Ecto neural progenitor cell (in vitro differentiated cells): Measurements from ENCODE around the gene TRIM47.

Source experiments
- DNase-seq: peaks from one replicate; pipeline ENCODE4 v3.0.0-alpha.2; 2018; ENCODE audit warnings: low spot score

The TRIM47 gene, protein sequence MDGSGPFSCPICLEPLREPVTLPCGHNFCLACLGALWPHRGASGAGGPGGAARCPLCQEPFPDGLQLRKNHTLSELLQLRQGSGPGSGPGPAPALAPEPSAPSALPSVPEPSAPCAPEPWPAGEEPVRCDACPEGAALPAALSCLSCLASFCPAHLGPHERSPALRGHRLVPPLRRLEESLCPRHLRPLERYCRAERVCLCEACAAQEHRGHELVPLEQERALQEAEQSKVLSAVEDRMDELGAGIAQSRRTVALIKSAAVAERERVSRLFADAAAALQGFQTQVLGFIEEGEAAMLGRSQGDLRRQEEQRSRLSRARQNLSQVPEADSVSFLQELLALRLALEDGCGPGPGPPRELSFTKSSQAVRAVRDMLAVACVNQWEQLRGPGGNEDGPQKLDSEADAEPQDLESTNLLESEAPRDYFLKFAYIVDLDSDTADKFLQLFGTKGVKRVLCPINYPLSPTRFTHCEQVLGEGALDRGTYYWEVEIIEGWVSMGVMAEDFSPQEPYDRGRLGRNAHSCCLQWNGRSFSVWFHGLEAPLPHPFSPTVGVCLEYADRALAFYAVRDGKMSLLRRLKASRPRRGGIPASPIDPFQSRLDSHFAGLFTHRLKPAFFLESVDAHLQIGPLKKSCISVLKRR

DNA sequence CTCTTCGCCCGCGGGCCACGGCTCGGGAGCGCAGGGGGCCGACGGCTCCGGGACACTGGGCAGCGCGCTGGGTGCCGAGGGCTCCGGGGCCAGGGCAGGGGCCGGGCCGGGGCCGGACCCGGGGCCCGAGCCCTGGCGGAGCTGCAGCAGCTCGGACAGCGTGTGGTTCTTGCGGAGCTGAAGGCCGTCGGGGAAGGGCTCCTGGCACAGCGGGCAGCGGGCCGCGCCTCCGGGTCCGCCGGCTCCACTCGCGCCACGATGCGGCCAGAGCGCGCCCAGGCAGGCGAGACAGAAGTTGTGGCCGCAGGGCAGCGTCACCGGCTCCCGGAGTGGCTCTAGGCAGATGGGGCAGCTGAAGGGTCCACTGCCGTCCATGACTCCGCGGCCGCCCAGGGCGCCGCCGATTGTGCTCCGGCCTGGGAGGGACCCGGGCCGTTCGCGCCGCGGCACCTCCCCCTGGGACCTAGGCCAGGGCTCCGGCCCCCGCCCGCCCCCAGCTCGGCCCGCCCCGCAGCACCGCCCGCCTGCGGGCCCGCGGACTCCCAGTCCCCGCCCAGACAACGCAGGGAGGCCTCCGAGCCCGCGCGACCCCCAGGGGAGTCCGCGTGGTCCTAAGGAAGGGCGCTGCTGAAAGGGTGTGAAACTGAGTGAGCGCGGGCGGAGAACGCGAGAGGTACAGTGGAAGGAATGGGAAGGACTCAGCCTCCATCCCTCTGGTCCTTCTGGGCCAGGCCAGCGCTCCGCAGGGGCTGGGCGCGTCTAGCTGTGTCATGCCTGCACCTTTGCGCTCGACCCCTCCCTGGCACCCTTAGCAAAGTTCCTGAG is at the start of gene TRIM47:
TRIM47 (minus strand) TSS at position 408 of the 825 bp plus-strand sequence; CDS start at position 375, 33 bp downstream.
- DNase-seq: no peak

DNA sequence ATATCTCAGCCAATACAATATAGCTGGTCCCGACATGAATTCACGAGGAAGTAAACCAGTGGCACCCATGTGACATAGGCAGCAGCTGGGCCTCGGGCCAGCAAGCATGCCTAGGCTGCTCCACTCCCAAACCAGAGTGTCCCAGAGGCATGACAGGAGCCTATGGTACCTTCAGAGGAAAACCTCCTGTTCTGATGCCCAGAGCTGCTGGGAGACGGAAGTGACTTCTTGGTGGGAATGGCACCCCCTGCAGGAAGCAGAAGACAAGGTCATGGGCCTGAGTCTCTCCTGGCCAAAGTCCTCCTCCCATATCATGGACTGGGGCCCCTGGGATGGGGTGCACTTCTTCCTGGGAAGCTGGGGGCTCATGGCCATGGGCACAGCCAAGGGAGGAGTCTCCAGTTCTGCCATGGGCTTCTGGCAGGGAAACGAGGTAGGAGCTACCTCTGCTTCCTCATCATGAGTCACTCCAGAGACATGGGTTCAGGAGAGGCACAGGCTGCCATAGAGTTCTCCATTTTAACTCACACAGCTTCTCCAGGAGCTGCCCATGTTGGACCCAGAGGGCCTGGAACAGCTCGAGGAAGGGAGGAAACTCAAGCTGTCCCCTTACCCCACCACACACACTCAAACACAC is 49.0 kb upstream of the TRIM47 start:
- no peak for DNase-seq

DNA sequence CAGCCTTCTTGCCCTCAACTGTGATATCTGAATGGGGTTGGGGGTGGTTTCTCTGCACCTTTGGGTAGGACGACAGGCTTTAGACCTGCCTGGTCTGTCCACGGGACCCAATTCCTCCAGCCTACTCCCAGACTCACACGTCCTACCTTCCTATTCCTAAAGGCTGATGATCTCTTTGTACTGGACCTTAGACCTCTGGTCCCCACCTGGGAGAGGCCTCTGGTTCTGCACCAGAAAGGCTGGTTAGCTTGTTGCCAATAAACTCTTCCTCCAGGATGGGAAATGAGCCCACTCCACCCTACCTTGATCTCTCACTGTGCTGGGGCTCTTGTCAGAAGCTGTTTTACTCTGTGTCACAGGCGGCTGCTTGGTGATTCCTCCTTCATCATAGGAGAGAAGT is 48.1 kb upstream of the TRIM47 start:
- DNase-seq: no peak

DNA sequence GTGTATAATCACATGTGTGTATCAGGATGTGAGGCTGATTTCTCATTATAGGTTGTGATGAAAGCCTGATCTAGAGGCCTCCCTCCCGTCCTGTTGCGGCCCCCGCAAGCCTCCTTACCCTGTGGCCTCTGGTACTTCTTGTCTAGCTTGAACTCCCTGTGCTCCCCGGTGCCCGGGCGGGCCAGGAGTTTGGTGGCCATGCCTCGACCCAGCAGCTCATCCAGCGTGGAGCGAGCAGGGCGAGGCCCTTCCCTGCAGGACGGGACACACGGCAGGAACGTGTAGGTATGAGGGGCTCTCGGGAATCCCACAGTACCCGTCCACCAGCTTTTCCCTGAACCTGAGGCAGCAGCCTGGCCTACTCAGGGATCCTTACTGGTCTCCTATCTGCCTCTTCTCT is 47.5 kb upstream of the TRIM47 start:
- no peak for DNase-seq

DNA sequence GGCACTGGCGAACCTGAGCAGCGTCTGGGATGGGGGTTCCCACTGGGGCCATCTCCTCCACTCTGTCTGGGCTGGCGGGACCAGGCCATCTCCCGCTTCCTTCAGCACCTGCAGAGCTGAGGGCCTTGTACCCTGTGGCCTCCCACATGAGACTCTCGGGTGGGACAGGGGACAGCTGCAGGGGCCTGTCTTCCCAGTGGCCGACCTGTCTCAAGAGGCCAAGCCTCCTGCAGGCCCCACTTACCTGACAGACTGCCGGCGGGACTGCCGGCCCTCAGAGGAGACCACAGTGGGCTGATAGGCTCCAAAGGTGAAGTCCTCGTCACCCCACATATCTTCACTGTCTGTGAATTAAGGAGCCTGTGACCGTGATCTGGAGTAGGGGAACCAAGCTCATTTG is 46.7 kb upstream of the TRIM47 start:
- no peak for DNase-seq

DNA sequence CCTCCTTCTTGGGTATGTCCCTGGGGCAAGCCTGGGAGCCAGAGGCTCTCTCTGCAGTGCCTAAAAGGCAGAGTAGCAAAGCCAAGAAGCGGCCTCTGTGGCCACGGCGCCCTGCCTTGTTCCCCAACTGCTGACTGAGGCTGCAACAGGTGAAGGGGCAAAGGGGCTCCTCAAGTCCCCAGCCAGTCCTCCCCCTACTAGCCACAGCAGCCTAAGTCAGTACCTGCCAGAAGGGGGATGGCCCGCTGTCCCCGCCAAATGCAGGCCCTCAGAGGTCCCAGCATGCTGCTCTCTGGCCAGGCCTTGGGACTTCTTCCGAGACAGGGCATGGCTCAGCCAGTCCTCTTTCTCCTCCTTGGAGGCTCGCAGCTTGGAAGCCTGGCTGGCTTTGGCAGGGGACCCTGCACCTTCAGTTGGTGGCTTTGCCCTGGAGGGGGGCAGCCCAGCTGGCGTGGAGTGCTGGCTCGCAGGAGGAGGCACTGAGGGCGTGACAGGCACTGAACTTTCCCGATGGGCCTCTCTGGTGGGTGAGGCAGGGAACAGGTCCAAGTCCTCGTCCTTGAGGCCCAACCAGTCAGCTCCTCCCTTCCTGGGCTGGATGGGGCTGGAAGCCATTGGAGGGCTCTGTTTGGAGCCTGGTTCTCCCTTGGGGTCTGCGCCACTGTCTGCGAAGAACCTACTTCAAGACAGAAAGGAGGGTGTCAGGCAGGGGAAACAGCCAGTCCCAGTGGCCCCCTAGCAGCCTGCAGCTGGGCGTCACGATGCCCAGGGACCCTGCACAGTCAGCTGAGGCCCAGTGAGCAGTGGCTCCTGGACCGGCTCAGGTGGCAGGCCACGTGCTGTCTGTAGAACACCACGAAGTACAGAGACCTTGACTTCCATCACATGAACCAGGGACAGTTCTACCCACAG is 44.8 kb upstream of the TRIM47 start:
- DNase-seq: no peak

DNA sequence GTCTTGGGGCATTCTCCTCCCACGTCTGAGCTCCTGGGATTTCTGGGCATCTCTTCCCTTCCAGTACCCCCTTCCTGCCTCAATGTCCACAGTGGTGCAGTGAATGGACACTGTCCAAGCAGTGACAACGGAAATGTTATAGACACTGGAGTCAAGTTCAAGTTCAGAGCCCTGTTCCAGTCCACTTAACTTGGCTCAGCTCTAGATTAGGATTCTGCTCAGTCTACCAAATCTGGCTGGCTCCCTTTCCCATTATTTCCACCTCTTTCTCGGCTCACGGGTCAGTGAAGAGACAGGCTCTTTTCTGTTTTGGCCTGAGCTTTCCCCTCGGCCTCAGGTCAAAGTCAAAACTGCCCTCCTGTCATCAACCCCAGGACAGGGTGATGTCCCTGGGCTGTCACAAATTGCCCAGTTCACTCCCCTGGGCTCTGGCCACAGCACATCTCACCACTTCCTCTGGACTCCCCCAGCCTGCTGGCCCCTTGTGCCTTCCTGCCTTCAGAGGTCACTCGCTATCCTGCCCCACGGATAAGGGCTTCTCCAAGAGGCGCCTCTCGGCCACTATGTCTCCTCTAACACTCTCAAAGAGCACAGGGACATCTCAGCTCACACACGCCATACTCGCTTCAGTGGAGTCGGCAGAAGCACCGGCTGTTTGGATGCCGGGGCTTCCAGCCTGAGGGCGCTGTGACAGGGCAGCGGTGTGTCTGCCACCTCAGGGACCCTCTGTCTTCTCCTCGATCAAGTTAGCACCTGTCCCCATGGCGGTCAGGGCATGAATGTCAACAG is 44.0 kb upstream of the TRIM47 start:
- no peak for DNase-seq

DNA sequence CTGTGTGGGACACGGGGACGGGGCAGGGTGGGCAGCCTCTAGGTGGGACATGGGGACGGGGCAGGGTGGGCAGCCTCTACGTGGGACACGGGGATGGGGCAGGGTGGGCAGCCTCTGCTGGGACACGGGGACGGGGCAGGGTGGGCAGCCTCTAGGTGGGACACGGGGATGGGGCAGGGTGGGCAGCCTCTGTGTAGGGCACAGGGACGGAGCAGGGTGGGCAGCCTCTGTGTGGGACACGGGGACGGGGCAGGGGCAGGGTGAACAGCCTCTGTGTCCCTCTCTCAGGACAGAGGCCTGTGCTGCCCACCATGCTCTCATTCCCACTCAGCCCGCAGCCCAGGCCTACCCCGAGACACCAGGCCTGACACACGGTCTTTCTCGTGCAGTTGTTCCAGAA is 43.2 kb upstream of the TRIM47 start:
- DNase-seq: no peak

DNA sequence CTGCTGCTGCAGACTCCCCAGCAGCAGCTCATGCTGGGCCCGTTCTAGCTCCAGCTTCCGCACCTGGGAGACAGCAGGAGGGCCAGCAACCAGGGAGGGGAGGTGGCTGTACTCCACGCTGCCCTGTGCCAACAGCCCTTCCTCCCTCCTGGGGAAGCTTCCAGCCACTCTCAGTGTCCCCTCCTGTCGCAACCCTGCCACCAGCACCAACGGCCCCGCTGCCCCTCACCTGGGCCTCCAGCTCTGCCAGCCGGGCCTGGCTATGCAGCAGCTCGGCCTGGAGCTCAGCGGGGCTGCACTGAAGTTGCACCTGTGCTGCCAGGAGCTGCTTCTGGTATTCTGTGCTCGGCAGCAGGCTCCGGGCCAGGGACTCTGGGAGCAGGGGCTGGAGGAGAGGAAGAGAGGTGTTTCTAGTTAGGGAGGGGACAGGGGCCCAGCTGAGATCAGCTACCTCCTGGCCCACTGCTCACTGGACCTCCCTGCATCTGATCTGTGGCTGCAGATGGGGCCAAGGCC is 41.7 kb upstream of the TRIM47 start:
- no peak for DNase-seq

DNA sequence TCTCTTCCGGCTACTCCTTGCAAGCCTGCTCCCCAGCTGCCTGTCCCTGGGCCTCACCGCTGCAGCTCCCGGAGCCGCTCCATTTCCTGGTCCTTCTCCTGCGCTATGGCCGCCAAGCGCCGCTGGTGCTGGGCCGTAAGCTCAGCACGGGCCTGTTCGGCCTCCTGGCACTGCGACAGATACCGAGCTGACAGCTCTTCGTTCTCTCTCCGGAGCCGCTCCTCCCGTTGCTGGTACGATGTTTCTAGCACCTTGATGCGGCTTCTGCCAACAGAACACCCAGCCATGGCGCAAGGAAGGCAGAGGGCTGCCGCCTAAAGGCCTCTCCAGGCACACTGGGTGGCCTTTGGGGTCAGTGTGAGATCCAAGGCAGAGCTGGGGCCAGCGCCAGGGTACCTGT is 41.2 kb upstream of the TRIM47 start:
- no peak for DNase-seq

DNA sequence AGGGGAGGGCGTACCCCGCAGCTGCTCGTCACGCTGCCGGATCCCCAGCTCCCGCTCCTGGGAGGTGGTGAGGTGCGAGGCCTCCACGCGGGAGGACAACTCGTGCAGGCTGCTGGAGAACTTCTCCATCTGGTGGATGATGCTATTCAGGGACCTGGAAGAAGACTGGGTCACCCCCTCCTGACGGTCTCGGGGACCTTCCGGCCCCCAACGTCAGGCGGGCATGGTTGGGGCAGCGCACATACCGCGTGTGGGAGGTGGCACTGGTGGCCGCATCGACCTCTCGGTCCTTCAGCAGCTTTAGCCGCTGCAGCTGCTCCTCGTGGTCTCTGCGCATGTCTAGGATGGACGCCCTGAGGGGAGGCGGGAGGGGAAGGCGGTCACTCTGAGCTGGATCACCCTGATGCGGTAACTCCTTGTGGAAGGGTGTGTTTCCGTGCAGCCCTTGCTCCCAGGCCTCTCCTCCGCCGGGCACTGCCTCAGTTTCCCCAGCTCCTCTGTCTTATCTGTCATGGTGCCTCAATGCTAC is 39.6 kb upstream of the TRIM47 start:
- no peak for DNase-seq

DNA sequence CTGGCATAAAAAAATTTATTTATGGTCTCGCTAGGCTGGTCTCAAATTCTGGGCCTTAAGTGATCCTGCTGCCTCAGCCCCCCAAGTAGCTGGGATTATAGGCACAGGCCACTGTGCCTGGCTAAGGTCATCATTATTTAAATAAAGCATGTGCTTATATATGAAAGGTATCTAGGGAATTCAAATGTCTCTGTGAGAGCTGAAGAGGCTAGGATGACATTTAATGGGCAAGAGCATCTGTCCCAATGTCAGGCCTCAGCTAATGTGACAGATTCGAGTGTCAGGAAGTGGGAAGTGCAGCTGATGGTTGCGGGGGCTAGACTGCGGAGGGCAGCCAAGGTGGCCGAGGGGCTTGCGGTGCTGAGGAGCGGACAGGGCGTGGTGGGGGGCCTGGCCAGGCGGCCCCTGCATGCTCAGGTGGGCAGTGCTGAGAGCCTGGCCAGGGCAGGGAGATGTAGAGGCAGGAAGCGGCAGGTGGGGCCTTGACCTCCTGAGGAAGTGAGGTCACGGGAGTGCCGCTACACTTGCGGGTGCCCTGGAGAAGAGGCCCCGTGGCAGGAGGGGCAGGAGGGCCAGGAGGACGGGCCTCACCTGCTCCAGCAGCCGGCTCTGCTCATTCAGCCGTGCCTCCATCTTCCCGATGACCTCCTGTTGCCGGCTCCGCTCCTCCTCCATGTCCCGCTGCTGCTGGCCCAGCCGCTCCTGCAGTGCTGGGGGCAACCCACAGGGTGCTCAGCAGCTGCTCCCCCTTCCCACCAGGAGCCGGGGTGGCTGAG is 38.9 kb upstream of the TRIM47 start:
- peak; percentile 43 for DNase-seq

DNA sequence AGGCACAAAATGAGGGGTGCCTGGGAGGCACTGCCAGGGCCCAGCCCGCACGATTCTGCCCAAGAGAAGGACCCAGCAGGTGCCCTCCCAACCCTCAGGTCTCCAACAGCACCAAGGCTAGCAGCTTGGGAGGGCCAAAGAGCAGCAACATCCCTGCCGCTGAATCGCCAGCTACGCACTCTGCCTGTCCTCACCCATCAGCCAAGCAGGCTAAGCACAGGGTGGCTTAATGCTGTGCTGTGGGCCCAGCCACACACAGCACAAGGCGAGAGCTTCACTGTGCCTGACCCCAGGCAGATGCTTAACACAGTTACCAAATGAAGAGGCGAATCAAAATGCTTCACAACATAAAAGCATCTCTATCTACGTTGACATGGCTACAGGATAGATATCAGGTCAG is 36.9 kb upstream of the TRIM47 start:
- DNase-seq: no peak

DNA sequence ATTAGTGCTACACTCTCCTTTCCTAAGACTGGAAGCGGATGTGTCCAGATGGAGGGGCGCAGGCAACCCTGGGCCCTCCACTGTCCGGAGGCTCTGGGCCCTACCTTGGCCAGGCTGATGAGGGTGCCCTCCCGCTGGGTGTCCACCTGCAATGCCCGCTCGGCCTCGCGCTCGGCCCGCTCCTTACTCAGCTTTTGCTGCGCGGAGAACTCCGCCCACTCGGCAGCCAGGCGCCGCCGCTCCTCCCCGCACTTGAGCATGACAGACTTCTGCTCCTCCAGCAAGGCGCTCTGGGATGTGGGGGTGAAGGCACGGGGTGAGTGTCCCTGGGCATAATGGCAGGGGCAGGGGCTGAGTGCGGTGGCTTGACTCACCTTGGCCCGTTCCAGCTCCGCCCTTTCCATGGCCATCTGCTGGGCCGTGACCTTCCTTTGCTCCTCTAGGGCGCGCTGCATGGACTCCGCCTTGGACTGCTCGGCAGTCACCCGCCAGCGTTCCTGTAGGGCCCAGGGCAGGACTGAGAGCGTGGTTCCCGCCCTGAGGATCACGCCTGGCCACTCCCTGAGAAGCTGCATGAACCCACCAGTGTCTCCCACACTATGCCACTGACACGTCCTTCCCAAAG is 36.4 kb upstream of the TRIM47 start:
- DNase-seq: peak; percentile 48

DNA sequence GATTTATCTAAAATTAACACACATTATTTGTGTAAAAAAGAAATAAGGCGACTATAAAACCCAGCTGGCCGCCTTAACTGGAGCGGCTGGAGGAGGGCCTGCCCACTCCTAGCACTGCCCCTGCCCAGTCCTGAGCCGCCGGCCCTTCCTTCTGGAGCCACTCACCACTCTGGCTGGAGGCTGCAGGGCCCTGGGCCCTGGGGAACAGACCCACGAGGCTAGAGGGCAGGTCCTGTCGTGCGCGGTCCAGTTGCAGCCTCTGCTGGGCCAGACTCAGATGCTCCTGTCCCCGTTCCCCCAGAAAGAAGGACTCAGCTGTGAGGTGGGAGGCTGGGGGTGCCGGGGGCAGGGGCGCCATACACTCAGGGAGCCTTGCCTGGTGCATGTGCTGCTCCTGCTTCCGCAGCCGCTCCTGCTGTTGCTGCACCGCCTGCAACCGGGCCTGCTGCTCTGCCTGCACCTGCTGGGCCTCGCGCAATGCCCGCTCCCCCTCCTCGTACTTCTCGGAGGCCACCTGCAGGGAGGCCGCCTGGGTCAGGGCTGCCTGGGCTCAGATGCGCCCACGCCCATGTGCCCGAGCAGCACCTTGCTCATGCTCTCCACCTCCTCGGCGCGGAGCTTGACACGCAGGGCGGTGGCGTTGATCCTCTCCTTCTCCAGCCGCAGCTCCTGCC is 35.3 kb upstream of the TRIM47 start:
- DNase-seq: peak; percentile 46

DNA sequence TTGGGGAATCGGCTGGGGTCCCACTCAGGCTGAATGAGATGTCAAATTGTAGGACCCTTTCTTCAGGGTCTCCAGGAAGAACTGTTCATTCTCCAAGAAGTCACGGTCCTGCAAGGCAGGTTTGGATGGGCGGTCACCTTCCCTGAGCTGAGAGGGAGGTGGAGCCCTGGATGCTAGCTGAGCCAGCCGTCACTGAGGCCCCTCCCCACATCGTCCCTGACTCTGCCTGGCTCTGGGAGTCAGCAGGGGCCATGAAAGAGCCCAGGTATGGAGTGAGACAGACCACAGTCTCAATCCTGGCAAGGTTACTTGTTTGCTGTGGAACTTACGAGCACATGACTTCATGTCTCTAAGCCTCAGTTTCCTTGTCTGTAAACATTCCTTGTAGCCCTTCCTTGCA is 32.3 kb upstream of the TRIM47 start:
- DNase-seq: peak; percentile 68

DNA sequence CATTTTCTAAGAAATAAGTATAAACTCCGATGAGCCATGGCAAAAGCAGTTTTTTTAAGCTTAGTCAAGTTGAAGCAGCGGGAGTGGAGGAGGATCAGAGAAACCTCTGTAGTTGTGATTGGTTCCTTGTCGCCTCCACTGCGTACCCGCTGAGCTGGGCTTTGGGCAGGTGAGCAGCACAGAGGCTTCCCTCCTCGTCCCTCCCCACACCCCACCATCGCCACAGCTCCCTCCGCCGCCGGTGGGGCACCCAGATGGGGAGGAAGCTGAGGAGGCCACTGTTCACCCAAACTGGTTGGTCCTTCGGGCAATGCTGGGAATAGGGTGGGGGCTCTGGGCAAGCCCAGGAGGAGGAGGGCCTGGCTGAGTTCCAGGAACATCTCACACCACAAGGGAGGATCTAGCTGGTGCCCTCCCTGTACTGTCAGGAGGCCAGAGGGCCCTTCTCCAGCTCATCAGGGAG is 31.5 kb upstream of the TRIM47 start:
- peak; percentile 49 for DNase-seq
